Transverse colon (tissue), 4 donors: ENCODE data around the gene GNG7. TPM values are rescaled to one million over a fixed set of nuclear protein-coding genes. Genes with fewer than 3 reads are reported as not detected.
A peak's percentile ranks its signal among the peaks of the same experiment; 100 is the strongest.
"Not testable (repeated sequence)": the region's sequence is repeated elsewhere in the genome, so short reads cannot be mapped to it uniquely, and the experiment has no call there.

ENCODE experiments used
- DNase-seq: peaks from one replicate; pipeline ENCODE4 v3.0.0-alpha.2; 2019
- H3K27ac ChIP-seq, 4 donors: fragments of 200-600 bp; sonication (generic); 2 replicates each; pipeline ENCODE4 v1.5.1; 2016 to 2018; ENCODE audit warnings: inconsistent platforms in 4 of 4
- H3K27me3 ChIP-seq: fragments of 200-600 bp; sonication (generic); 2 replicates; pipeline ENCODE4 v1.5.1; 2017; ENCODE audit warnings: inconsistent platforms
- H3K36me3 ChIP-seq, 4 donors: fragments of 200-600 bp; sonication (generic); 2 replicates each; pipeline ENCODE4 v1.5.1; 2017 to 2019; ENCODE audit warnings: inconsistent platforms in 4 of 4
- H3K4me1 ChIP-seq, 4 donors: fragments of 200-600 bp; sonication (generic); 2 replicates each; pipeline ENCODE4 v1.5.1; 2017 to 2020; ENCODE audit warnings: inconsistent platforms in 4 of 4
- H3K4me3 ChIP-seq, 4 donors: fragments of 200-600 bp; sonication (generic); 1 replicate in 1 of 4; 2 replicates in 3 of 4; pipeline versions ENCODE4 v1.5.1 to v1.6.1; 2017 to 2019; ENCODE audit warnings: inconsistent platforms in 4 of 4
- H3K9me3 ChIP-seq, 2 donors: fragments of 200-600 bp; sonication (generic); 2 replicates each; pipeline ENCODE4 v1.5.1; 2017 to 2019; ENCODE audit warnings: inconsistent platforms in 2 of 2
- CTCF ChIP-seq, 5 experiments: fragments of 200-600 bp in 3 of 5; fragments of 450-650 bp in 2 of 5; sonication (generic) in 3 of 5; IDR thresholded peaks; 1 replicate in 2 of 5; 2 replicates in 3 of 5; pipeline ENCODE4 v1.5.1; 2016 to 2017; ENCODE audit warnings: antibody characterized with exemption in 5 of 5, inconsistent platforms in 3 of 5, mild to moderate bottlenecking in 2 of 5, moderate library complexity in 1 of 5
- EP300 ChIP-seq: sonication (generic); formaldehyde crosslinking; IDR thresholded peaks from one replicate; pipeline ENCODE4 v1.6.1; 2017; ENCODE audit warnings: antibody characterized with exemption, low read depth
- POLR2A ChIP-seq: fragments of 450-650 bp; IDR thresholded peaks from one replicate; pipeline ENCODE4 v1.6.1; 2016; ENCODE audit warnings: antibody characterized with exemption, mild to moderate bottlenecking, moderate library complexity
- POLR2AphosphoS5 ChIP-seq, 3 donors: sonication (generic); formaldehyde crosslinking; IDR thresholded peaks; one replicate each; pipeline ENCODE4 v1.6.1; 2016; ENCODE audit warnings: antibody characterized with exemption in 3 of 3
- WGBS, 2 donors: methylation state at CpG; one replicate each; pipeline ENCODE4 v1.1.5; 2018; ENCODE audit warnings: low coverage in 1 of 2; 5-methylcytosine and 5-hydroxymethylcytosine counted together
- in situ Hi-C, 4 donors: fragments of 200-750 bp; cut with MboI; loops; one replicate each; pipeline versions ENCODE4 v1.15.0 to v1.15.1; 2017; ENCODE audit warnings: low sequenced_read_pairs in 3 of 4, low pct_ligation_motif_present in 1 of 4, low pct_unique_long_range_greater_than_20kb in 1 of 4
- intact Hi-C: fragments of 100-400 bp; cut with DNase I; formaldehyde crosslinking; loops from one replicate; pipeline ENCODE4 v1.15.1; 2023; ENCODE audit warnings: low total_unique reads
- total RNA-seq, 4 donors: library from RNA; depleted of rRNA; stranded (reverse); fragments of >200 nt; gene quantifications; one replicate each; pipeline ENCODE4 v1.1.0, GENCODE V29; 2016

The GNG7 gene
- total RNA-seq, 4 donors from 2014 or later = 1.6 to 13.1 (median 4.0) TPM

GRCh38 chr19:2575734-2576481 is 126.6 kb downstream of the GNG7 start:
- no peaks in the 10 kb centered on the region for H3K9me3 ChIP-seq
- DNase-seq = peak; percentile 42
- H3K27ac ChIP-seq = peak overlapping the region in 3 of 4 donors; percentile 65 to 87 (median 77)
- intact Hi-C loops = loop anchor here (5.0 kb wide), 2 partner anchors 34 to 36 kb away; no protein-coding TSS in a partner anchor
- peaks cover 15 to 43% (median 28%) of the 10 kb centered on the region in 4 donors for H3K4me1 ChIP-seq
- H3K4me3 ChIP-seq = no peak overlapping the region
- H3K27me3 ChIP-seq = no peaks in the 10 kb centered on the region
- in situ Hi-C loops = no loop called here
- 69 to 80% methylated on average over 3 to 35 of the region's 37 CpGs for WGBS, 2 donors
- TF ChIP-seq EP300 = no peak
- TF ChIP-seq POLR2AphosphoS5 (IDR thresholded peaks at IDR 0.05) = peak; percentile 23 to 53 (median 42)
- no peak for TF ChIP-seq POLR2A
- TF ChIP-seq CTCF (IDR thresholded peaks at IDR 0.05) = no peak
- H3K36me3 ChIP-seq = no peaks in the 10 kb centered on the region

DNA sequence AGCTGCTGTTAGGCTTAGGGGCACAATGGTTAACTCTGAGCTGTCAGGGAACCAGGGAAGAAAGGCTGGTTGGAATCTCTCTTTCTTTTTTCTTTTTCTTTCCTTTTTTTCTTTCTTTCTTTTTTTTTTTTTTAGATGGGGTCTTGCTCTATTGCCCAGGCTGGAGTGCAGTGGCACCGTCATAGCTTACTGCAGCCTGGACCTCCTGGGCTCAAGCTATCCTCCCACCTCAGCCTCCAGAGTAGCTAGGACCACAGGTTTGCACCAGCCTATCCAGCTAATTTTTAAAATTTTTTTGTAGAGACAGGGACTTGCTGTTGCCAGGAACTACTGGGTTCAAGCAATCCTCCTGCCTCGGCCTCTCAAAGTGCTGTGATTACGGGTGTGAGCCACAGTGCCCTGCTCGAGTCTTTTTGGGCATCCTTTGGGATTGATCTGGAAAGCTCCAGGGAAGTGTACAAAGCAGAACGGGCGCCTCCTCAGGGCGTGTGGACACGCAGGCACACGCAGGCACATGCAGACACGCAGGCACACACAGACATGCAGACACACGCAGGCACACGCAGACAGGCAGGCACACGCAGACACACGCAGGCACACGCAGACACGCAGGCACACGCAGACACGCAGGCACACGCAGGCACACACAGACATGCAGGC is 127.4 kb downstream of the GNG7 start:
- no peaks in the 10 kb centered on the region for H3K9me3 ChIP-seq
- H3K4me3 ChIP-seq = no peak overlapping the region
- intact Hi-C loops (loop anchor here (5.0 kb wide), 2 partner anchors 33 to 37 kb away; no protein-coding TSS in a partner anchor), in situ Hi-C loops (no loop called here)
- TF ChIP-seq EP300 = no peak
- no peak for TF ChIP-seq CTCF (IDR thresholded peaks at IDR 0.05)
- no peak for TF ChIP-seq POLR2A
- TF ChIP-seq POLR2AphosphoS5 (IDR thresholded peaks at IDR 0.05) = no peak
- H3K27ac ChIP-seq = no peak overlapping the region
- DNase-seq = no peak
- no peaks in the 10 kb centered on the region for H3K36me3 ChIP-seq
- H3K27me3 ChIP-seq = no peaks in the 10 kb centered on the region
- H3K4me1 ChIP-seq = peaks cover 15 to 43% (median 28%) of the 10 kb centered on the region in 4 donors
- WGBS, 2 donors = 83 to 87% methylated on average over 5 to 19 of the region's 19 CpGs

GRCh38 chr19:2574478-2574931 is 128.0 kb downstream of the GNG7 start:
- Histone ChIP-seq H3K4me1 (peaks cover 10 to 38% (median 24%) of the 10 kb centered on the region in 4 donors), H3K27me3 (no peaks in the 10 kb centered on the region), H3K9me3 (no peaks in the 10 kb centered on the region), H3K4me3 (no peak overlapping the region), H3K36me3 (no peaks in the 10 kb centered on the region), H3K27ac (no peak overlapping the region)
- 91% methylated on average over 15 of the region's 15 CpGs; no CpG with 5 or more reads in 1 of the 2 donors for WGBS, 2 donors
- DNase-seq = no peak
- intact Hi-C loops (no loop called here), in situ Hi-C loops (no loop called here)
- TF ChIP-seq EP300 = no peak

DNA sequence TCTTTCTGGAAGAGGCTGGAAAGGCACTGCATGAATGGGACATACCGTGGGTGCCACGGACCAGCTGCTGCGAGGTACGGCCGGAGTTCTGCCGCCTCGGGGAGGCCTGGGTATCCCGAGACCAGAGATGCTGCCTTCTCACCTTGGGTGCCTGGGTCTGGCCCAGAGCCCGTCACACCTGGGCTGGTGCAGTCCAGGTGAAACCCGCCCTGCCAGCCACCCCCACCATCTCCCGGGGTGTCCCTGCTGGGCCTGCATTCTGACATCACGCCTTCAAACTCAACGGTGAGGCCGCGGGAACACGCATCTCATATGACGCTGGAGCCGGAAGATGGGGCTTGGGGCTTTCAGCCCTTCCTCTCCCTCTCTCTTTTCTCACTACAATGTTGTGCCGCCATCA is 128.6 kb downstream of the GNG7 start:
- Histone ChIP-seq H3K9me3 (no peaks in the 10 kb centered on the region), H3K4me1 (peaks cover 9 to 32% (median 19%) of the 10 kb centered on the region in 4 donors), H3K36me3 (no peaks in the 10 kb centered on the region), H3K4me3 (no peak overlapping the region), H3K27me3 (no peaks in the 10 kb centered on the region), H3K27ac (no peak overlapping the region)
- no peak for DNase-seq
- intact Hi-C loops = no loop called here
- 65 to 85% methylated on average over 12 to 19 of the region's 19 CpGs for WGBS, 2 donors
- in situ Hi-C loops = no loop called here
- TF ChIP-seq POLR2A (no peak), POLR2AphosphoS5 (IDR thresholded peaks at IDR 0.05) (no peak), CTCF (IDR thresholded peaks at IDR 0.05) (no peak), EP300 (no peak)

DNA sequence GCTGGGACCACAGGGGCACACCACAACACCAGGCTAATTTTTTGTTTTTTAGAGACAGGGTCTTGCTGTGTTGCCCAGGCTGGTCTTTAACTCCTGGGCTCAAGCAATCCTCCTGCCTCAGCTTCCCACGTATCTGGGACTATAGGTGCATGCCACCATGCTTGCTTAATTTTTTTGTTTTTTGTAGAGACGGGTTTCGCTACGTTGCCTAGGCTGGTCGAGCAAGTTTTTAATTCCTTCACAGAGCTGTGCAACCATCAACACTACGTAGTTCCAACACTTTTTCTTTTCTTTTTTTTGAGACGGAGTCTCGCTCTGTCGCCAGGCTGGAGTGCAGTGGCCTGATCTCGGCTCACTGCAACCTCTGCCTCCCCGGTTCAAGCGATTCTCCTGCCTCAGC is 130.3 kb downstream of the GNG7 start:
- H3K4me3 ChIP-seq, H3K9me3 ChIP-seq, H3K36me3 ChIP-seq, H3K27ac ChIP-seq, intact Hi-C loops, H3K27me3 ChIP-seq, DNase-seq, in situ Hi-C loops: not testable (repeated sequence)
- 86 to 92% methylated on average over 12 of the region's 12 CpGs for WGBS, 2 donors
- H3K4me1 ChIP-seq = peaks cover 0 to 19% (median 11%) of the 10 kb centered on the region in 4 donors
